HCT116 (cell line): ENCODE data around the gene CNTN5.

Experiments
- CTCF ChIP-seq, 3 experiments: fragments of 200-600 bp in 1 of 3; sonication (generic) in 1 of 3; IDR thresholded peaks in 2 of 3; conservative IDR thresholded peaks in 1 of 3; 2 replicates each; pipeline ENCODE4 v1.5.1; 2012 to 2017; ENCODE audit warnings: low read depth in 2 of 3, low read length in 2 of 3, antibody characterized with exemption in 1 of 3, borderline replicate concordance in 1 of 3, control low read depth in 1 of 3, mild to moderate bottlenecking in 1 of 3, mixed read lengths in 1 of 3, mixed run types in 1 of 3, moderate library complexity in 1 of 3; ENCODE audit not compliant: insufficient read depth in 1 of 3
- ZNF274 ChIP-seq: fragments of 200-500 bp; sonication (Bioruptor generic); IDR thresholded peaks from 2 replicates; pipeline ENCODE4 v1.6.1; 2014; ENCODE audit warnings: mild to moderate bottlenecking, low read depth, low read length, inconsistent platforms

GRCh38 chr11:100403816-100404215, 1383.1 kb downstream of the CNTN5 start:
- TF ChIP-seq ZNF274 (no peak), CTCF (IDR thresholded peaks at IDR 0.05 in 2 of 3, conservative IDR thresholded peaks at IDR 0.05 in 1 of 3; ENCODE audit: borderline replicate concordance in 1 of 3, insufficient read depth in 1 of 3, low read depth in 2 of 3, low read length in 2 of 3) (no peak)
